ENCODE results near the gene FRYL. TPM values are rescaled to one million over a fixed set of nuclear protein-coding genes. Genes with fewer than 3 reads are reported as not detected.

Gene FRYL
- total RNA-seq, 2 donors from 2014 or later = 29.7 to 47.0 TPM

GRCh38 chr4:48589098-48589445 lies 191.0 kb downstream of the FRYL start:
- ATAC-seq (no peak), DNase-seq (no peak)
- Histone ChIP-seq H3K4me1 (no peaks in the 10 kb centered on the region), H3K4me3 (no peak overlapping the region), H3K9me3 (no peaks in the 10 kb centered on the region), H3K27ac (no peak overlapping the region), H3K36me3 (replicated peaks in 1 of 2; ENCODE audit: insufficient read depth in 1 of 2, low read depth in 2 of 2) (peaks cover 0 to 2% of the 10 kb centered on the region in 2 donors), H3K27me3 (no peaks in the 10 kb centered on the region)
- WGBS, 2 donors = 80 to 89% methylated on average over 1 of the region's 1 CpG
- intact Hi-C loops (cut with DNase I) = loop anchor here (10.0 kb wide), 1 partner anchor 316 kb away; the partner anchor contains the start of gene OCIAD2
- TF ChIP-seq CTCF (IDR thresholded peaks at IDR 0.05) = no peak

- Histone ChIP-seq H3K4me3 (no peak overlapping the region), H3K27me3 (no peaks in the 10 kb centered on the region), H3K9me3 (no peaks in the 10 kb centered on the region), H3K27ac (no peak overlapping the region), H3K36me3 (replicated peaks in 1 of 2; ENCODE audit: insufficient read depth in 1 of 2, low read depth in 2 of 2) (peaks cover 0 to 2% of the 10 kb centered on the region in 2 donors), H3K4me1 (no peaks in the 10 kb centered on the region)
- WGBS, 2 donors = 59 to 73% methylated on average over 3 of the region's 3 CpGs
- DNase-seq (no peak), ATAC-seq (no peak)
- intact Hi-C loops (cut with DNase I) = loop anchor here (10.0 kb wide), 1 partner anchor 316 kb away; the partner anchor contains the start of gene OCIAD2
- TF ChIP-seq POLR2A (IDR thresholded peaks at IDR 0.05) (no peak), CTCF (IDR thresholded peaks at IDR 0.05) (no peak)
Measured at GRCh38 chr4:48588230-48589097, 191.6 kb downstream of the FRYL start.

GRCh38 chr4:48585401-48585800 lies 194.7 kb downstream of the FRYL start:
- Histone ChIP-seq H3K36me3 (replicated peaks in 1 of 2; ENCODE audit: insufficient read depth in 1 of 2, low read depth in 2 of 2) (peaks cover 0 to 3% of the 10 kb centered on the region in 2 donors), H3K27me3 (no peaks in the 10 kb centered on the region), H3K9me3 (no peaks in the 10 kb centered on the region), H3K4me3 (no peak overlapping the region), H3K27ac (no peak overlapping the region), H3K4me1 (no peaks in the 10 kb centered on the region)
- DNase-seq = no peak
- intact Hi-C loops (cut with DNase I) = loop anchor here (10.0 kb wide), 1 partner anchor 319 kb away; the partner anchor contains the start of gene OCIAD2
- ATAC-seq = no peak
- TF ChIP-seq POLR2A (IDR thresholded peaks at IDR 0.05) (no peak), CTCF (IDR thresholded peaks at IDR 0.05) (no peak)
- 97 to 98% methylated on average over 2 of the region's 2 CpGs for WGBS, 2 donors

GRCh38 chr4:48578132-48578968 lies 201.7 kb downstream of the FRYL start:
- Histone ChIP-seq H3K36me3 (replicated peaks in 1 of 2; ENCODE audit: insufficient read depth in 1 of 2, low read depth in 2 of 2) (peaks cover 0 to 7% of the 10 kb centered on the region in 2 donors), H3K27me3 (no peaks in the 10 kb centered on the region), H3K27ac (no peak overlapping the region), H3K4me3 (no peak overlapping the region), H3K9me3 (no peaks in the 10 kb centered on the region), H3K4me1 (no peaks in the 10 kb centered on the region)
- intact Hi-C loops (cut with DNase I) = loop anchor here (5.0 kb wide), 1 partner anchor 384 kb away; no protein-coding TSS in a partner anchor
- TF ChIP-seq CTCF (IDR thresholded peaks at IDR 0.05) (peak; percentile 71 to 95 (median 86)), POLR2A (IDR thresholded peaks at IDR 0.05) (no peak)
- WGBS, 2 donors = 3 to 7% methylated on average over 3 of the region's 3 CpGs
- ATAC-seq (peak; percentile 86), DNase-seq (peak; percentile 64 to 75 (median 67))
